DMS153 treated with DMSO at 0.1 percent for 48 hours (cell line): ENCODE data around the gene AMMECR1L.
A peak's percentile ranks its signal among the peaks of the same experiment; 100 is the strongest.
"Not testable (repeated sequence)": the region's sequence is repeated elsewhere in the genome, so short reads cannot be mapped to it uniquely, and the experiment has no call there.

ENCODE experiments used
- DNase-seq: peaks from one replicate; lab custom pipeline; 2025; ENCODE audit not compliant: unreplicated experiment; lab: John Stamatoyannopoulos, UW

Gene AMMECR1L

DNA sequence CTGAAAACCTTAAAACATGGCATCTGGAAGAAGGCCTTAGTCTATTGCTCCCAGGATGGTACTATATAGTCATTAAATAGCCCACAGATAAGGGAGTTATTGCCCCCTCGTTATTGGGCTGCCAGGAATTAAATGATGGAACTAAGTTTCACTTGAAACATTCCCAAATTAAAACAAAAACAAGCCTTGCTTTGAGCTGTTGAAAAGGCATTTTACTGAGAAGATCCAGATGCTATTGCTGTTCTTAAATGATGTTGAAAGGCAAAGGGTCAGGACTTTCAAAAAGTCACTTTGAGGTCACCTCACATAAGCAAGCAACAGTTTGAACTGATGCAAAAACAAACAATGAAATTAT lies 2.0 kb upstream of the AMMECR1L start:
- DNase-seq = no peak

GRCh38 chr2:127887082-127887775 lies 1.5 kb upstream of the AMMECR1L start:
- DNase-seq = no peak

GRCh38 chr2:127886593-127886935 lies 808 bp upstream of the AMMECR1L start:
- DNase-seq = not testable (repeated sequence)

GRCh38 chr2:127884861-127885740 lies 655 bp downstream of the AMMECR1L start:
- DNase-seq = not testable (repeated sequence)

- no peak for DNase-seq
These were observed 1.3 kb downstream of the AMMECR1L start for GRCh38 chr2:127884436-127884835.

- DNase-seq = no peak
These were observed 5.9 kb downstream of the AMMECR1L start for GRCh38 chr2:127879899-127880298.

DNA sequence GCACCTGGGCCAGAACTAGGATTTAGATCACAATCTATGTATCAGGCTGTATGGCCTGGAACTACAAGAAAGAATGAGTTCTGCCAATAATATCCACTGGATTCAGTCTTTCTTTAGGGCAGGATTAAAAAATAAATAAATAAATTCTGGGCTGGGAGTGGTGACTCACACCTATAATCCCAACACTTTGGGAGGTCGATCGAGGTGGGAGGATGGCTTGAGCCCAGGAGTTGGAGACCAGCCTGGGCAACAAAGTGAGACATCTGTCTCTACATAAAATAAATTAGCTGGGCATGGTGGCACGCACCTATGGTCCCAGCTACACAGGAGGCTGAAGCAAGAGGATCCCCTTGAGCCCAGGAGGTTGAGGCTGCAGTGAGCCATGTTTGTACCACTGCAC lies 8.1 kb downstream of the AMMECR1L start:
- DNase-seq = no peak

- no peak for DNase-seq
These were observed 8.6 kb downstream of the AMMECR1L start for GRCh38 chr2:127877136-127877535.

DNA sequence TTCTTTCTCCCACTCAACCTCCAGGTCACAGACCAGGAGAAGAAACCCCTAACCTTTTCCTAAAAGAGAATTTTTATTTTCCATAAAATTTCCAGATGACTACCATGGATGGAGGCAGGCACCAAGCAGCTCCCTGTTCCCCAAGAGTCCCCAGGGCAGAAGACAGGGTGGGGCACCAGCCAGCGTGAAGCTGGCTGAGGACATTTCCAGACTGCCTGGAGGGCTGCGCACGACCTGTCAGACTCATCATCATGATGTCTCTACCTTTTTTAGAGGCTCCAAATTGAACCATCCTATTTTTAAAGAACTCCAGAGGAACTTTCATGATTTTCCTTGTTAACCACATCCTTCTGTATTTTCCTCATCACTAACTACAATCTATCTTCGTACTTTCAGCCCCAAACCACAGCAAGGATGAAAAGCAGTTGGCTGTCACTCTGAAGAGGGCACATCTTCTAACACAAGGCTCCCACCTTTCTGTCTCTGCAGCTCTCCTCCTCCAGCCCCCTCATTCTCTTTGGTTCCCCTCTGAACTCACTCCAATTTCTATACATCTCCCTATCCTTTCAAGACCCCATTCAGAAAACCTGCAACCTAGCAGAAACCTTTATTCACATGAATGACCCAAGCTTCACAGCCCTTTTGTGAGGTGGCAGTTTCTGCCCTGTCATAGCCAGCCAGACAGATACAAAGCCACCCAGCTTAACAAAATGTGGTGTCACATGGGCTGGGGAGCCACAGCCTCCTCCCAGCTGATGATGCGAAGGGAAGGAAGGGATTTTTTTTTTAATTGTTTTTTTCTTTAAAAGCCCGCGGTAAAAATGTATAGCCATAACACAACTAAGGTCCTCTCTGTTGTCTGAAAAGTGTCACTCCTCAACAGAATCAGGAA lies 11.1 kb downstream of the AMMECR1L start:
- DNase-seq = no peak

DNA sequence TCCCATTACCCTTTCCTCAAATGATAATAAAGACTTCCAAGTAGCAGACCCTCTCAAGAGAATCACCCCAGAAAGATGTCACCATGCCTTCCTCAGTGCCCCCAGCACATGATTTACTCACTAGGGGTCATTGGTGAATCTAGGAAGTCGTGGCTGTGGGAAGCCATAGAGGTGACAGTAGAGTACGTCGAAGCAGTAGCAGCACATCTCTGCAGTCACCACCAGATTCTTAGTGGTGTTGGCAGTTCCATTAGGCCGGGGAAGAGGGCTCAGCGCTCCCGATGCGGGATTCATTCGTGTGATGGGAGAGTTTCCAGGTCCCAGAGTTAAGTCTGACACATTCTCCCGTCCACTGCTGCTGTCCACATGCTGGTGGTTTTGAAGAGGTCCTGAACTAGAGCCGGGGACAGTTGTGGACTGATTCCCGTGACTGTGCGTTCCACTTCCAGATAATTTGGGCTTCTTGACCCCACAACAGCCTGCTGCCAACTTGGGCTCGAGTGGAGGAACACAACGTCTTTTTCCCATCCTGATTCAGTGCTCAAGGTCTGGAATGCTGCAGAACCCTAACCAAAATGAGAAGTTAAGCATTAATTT lies 12.0 kb downstream of the AMMECR1L start:
- DNase-seq = no peak

DNA sequence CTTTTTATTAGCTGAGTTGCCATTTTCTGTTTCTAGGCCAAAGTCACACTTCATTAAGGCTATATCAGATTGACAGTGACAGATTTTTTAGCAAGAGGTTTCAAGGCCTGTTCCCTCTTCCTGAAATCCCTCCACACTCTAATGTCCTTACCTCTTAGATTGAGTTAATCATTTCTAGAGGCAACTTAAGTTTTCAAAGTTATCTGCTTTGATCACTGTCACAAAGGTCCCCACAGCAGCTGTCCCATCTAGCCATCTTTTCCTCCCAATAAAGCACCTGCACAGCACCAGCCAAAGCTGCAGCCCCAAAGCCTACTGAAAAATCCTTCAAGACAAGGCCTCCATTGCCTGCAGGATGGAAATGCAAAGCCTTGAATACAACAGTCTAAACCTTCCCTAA lies 13.4 kb downstream of the AMMECR1L start:
- DNase-seq = no peak

DNA sequence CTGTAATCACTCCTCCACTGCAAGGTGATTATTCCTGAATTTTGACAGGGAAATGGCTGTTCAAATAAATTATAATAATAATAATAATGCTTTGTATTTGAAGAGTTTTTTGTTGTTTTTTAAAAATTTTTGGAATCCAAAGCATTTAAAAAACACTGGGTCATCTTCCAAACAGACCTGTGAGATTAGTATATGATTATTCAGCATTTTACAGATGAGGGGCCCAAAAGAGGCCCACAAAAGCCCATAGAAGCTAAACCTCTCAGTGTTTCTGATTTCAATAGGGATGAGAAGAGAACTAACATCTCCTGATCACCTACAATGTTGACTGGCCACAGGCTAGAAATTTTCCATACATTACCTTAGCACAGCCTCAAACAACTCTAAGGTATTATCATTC lies 19.8 kb downstream of the AMMECR1L start:
- DNase-seq = no peak

GRCh38 chr2:127864877-127865276 lies 20.9 kb downstream of the AMMECR1L start:
- no peak for DNase-seq

- DNase-seq = no peak
These were observed 23.5 kb downstream of the AMMECR1L start for GRCh38 chr2:127862228-127862627.

DNA sequence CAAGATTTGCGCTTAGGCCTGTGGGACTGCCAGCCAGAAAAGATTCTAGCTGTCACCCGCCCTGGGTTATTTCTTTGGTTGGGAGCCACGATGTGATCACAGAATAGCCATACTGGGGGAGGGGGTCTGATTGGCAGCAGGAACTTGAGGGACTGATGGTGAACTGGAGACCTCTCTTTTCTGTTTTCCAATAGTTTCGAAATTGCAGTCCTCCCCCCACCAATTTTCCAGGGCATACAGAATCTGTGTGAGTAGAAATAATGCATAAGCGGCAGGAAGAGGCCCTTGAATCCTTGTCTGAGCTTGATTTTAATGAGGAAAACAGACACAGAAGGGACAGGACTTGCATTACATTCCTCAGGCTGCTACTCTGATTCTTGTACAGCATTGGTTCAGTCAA lies 25.6 kb downstream of the AMMECR1L start:
- DNase-seq = no peak

GRCh38 chr2:127859712-127860085 lies 26.1 kb downstream of the AMMECR1L start:
- peak; percentile 11 for DNase-seq

DNA sequence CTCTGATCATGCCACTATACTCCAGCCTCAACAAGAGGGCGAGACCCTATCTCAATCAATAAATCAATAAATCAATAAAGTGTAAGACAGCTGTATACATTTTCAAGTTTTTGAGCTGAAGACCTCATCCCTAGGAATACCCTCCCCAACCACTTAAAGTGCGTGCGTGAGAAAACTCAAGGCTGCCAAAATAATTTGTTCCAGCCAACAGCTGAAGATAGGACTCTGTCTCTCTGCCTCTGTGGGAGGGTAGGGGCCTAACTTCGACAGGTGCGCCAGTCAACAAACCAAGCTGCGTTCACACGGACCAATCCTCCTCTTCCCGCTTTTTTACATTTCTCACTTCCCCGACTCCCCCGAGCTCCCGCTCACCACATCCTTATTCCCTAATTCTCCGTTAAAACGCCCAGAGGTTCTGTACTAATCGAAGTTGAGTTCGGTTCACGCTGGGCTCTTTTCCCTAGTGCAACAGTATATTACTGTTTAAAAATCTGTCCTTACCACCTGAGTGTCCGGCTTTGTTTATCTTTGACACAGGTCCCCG lies 28.4 kb downstream of the AMMECR1L start:
- peak; percentile 27 for DNase-seq

DNA sequence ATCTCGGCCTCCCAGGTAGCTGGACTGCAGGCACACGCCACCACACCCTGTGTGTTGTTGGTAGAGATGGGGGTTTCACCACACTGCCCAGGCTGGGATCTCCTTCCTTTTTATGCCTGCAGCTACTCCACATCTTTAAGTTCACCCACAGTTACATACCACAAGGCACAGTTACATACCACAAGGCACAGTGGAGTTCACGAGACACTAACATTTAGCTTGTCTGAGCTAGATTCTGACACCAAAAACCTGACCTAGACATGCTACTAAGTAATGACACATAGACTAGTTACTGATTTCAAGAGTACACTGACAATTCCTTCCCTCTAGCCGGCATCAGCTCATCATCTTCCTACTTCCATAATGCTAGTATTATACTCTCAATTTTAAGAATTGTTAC lies 32.1 kb downstream of the AMMECR1L start:
- DNase-seq = no peak

DNA sequence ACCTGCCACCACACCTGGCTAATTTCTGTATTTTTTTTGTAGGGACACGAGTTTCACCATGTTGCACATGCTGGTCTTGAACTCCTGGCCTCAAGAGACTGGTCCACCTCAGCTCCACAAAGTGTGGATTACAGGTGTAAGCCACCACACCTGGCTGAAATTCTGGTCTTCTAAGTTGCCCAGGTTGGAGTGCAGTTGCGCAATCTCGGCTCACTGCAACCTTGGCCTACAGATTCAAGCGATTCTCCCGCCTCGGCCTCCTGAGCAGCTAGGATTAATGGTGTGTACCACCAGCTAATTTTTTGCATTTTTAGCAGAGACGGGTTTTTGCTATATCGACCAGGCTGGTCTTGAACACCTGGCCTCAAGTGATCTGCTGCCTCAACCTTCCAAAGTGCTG lies 33.4 kb downstream of the AMMECR1L start:
- DNase-seq = no peak

DNA sequence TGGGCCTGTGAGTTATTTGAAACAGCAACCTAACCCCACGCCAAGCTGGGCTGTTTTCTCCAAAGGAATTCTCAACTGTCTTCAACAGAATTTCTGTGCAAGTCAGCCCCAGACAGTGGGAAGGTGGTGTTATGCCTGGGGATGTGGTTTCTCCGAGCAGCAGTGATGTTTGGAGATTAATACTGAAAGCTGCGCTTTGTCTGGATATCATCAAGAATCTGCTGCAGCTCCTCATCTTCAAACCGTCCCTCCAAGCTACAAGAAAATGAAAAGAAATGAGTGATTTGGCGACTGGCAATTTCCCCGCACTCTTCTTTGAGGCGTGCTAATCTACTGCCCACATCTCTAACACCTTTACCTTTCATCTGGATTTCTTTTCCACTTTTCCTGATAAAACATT lies 37.8 kb downstream of the AMMECR1L start:
- DNase-seq = no peak

DNA sequence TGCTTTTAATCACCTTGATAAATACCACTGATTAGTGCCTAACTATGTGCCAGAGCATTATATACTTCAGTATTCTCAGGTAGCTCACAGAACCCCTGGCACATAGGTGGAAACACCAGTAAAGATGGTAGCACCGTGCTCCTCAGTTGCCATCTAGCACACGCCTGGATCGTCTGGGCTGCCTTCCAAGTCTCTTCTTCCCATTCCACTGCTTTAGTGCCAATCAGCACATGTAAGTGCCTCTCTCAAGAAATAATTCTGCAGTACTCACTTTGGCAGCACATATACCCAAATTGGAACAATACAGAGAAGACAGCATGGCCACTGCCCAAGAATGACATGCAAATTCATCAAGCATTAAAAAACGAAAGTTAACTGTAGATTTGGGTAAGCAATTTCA lies 40.8 kb downstream of the AMMECR1L start:
- no peak for DNase-seq
